H9 (cell line): ENCODE measurements around the gene LRRN4. TPM values are rescaled to one million over a fixed set of nuclear protein-coding genes. Genes with fewer than 3 reads are reported as not detected.

Source experiments
- DNase-seq: peaks from one replicate; pipeline ENCODE4 v3.0.0-alpha.2; 2017
- H2AFZ ChIP-seq: one replicate; pipeline ENCODE4 v1.6.1; 2013; ENCODE audit warnings: mild to moderate bottlenecking, low read length, control low read depth, moderate library complexity
- H2AK5ac ChIP-seq: 2 replicates; pipeline ENCODE4 v1.6.1; 2013; ENCODE audit warnings: low read length, control low read depth, mixed read lengths; ENCODE audit not compliant: insufficient read length
- H2BK120ac ChIP-seq: one replicate; pipeline ENCODE4 v1.6.1; 2013; ENCODE audit warnings: low read depth, mild to moderate bottlenecking, low read length, control low read depth, inconsistent platforms; ENCODE audit not compliant: poor library complexity, severe bottlenecking
- H2BK12ac ChIP-seq: 2 replicates; pipeline ENCODE4 v1.6.1; 2013; ENCODE audit warnings: low read length, control low read depth, mixed read lengths, low read depth; ENCODE audit not compliant: insufficient read length
- H2BK15ac ChIP-seq: 2 replicates; pipeline ENCODE4 v1.6.1; 2013; ENCODE audit warnings: low read depth, low read length, control low read depth
- H2BK20ac ChIP-seq: one replicate; pipeline ENCODE4 v1.6.1; 2013; ENCODE audit warnings: low read depth, mild to moderate bottlenecking, low read length, control low read depth, inconsistent platforms; ENCODE audit not compliant: poor library complexity, severe bottlenecking
- H2BK5ac ChIP-seq: 2 replicates; pipeline ENCODE4 v1.6.1; 2013; ENCODE audit warnings: low read length, control low read depth, mixed read lengths; ENCODE audit not compliant: insufficient read length
- H3K14ac ChIP-seq: 2 replicates; pipeline ENCODE4 v1.6.1; 2013; ENCODE audit warnings: low read length, control low read depth; ENCODE audit not compliant: insufficient read depth
- H3K18ac ChIP-seq: 2 replicates; pipeline ENCODE4 v1.6.1; 2013; ENCODE audit warnings: low read depth, mild to moderate bottlenecking, mixed read lengths, low read length, control low read depth; ENCODE audit not compliant: insufficient read length
- H3K23ac ChIP-seq: 2 replicates; pipeline ENCODE4 v1.6.1; 2013; ENCODE audit warnings: low read length, control low read depth, mixed read lengths, low read depth; ENCODE audit not compliant: insufficient read length
- H3K23me2 ChIP-seq: 2 replicates; pipeline ENCODE4 v1.6.1; 2013; ENCODE audit warnings: low read depth, mild to moderate bottlenecking, mixed read lengths, low read length, control low read depth; ENCODE audit not compliant: insufficient read length, poor library complexity, severe bottlenecking
- H3K27ac ChIP-seq: 2 replicates; pipeline ENCODE4 v1.5.1; 2013; ENCODE audit warnings: low read length, control low read depth, mixed read lengths, low read depth; ENCODE audit not compliant: insufficient read length
- H3K27me3 ChIP-seq: 2 replicates; pipeline ENCODE4 v1.6.1; 2013; ENCODE audit warnings: low read length, control low read depth, inconsistent platforms; ENCODE audit not compliant: insufficient read depth
- H3K4ac ChIP-seq: 2 replicates; pipeline ENCODE4 v1.6.1; 2013; ENCODE audit warnings: low read depth, mild to moderate bottlenecking, control low read depth, inconsistent platforms, low read length, moderate library complexity
- H3K4me1 ChIP-seq: 2 replicates; pipeline ENCODE4 v1.6.1; 2013; ENCODE audit warnings: low read length, control low read depth, inconsistent platforms; ENCODE audit not compliant: insufficient read depth
- H3K4me2 ChIP-seq: 2 replicates; pipeline ENCODE4 v1.6.1; 2013; ENCODE audit warnings: low read length, control low read depth, mixed read lengths; ENCODE audit not compliant: insufficient read length, insufficient read depth
- H3K56ac ChIP-seq: 2 replicates; pipeline ENCODE4 v1.6.1; 2013; ENCODE audit warnings: low read depth, mild to moderate bottlenecking, mixed read lengths, low read length, control low read depth; ENCODE audit not compliant: insufficient read length
- H3K79me1 ChIP-seq: 2 replicates; pipeline ENCODE4 v1.6.1; 2013; ENCODE audit warnings: low read depth, mild to moderate bottlenecking, moderate library complexity, low read length, control low read depth, inconsistent platforms; ENCODE audit not compliant: insufficient read depth, poor library complexity, severe bottlenecking
- H3K79me2 ChIP-seq: 2 replicates; pipeline ENCODE4 v1.6.1; 2013; ENCODE audit warnings: low read length, control low read depth, inconsistent platforms; ENCODE audit not compliant: insufficient read depth
- H3K9ac ChIP-seq: 2 replicates; pipeline ENCODE4 v1.6.1; 2013; ENCODE audit warnings: low read length, control low read depth, mixed read lengths; ENCODE audit not compliant: insufficient read length; ENCODE audit errors: extremely low read depth
- H3K9me3 ChIP-seq: one replicate; pipeline ENCODE4 v1.6.1; 2013; ENCODE audit warnings: low read depth, low read length, inconsistent platforms; ENCODE audit not compliant: control insufficient read depth
- H3T11ph ChIP-seq: one replicate; pipeline ENCODE4 v1.6.1; 2013; ENCODE audit warnings: mild to moderate bottlenecking, low read length, control low read depth, inconsistent platforms
- H4K20me1 ChIP-seq: one replicate; pipeline ENCODE4 v1.6.1; 2013; ENCODE audit not compliant: control insufficient read depth, insufficient read length, insufficient read depth
- H4K5ac ChIP-seq: 2 replicates; pipeline ENCODE4 v1.6.1; 2013; ENCODE audit warnings: low read depth, mild to moderate bottlenecking, mixed read lengths, low read length, control low read depth; ENCODE audit not compliant: insufficient read length
- H4K8ac ChIP-seq: replicated peaks from 2 replicates; pipeline ENCODE4 v1.6.1; 2013; ENCODE audit warnings: low read length, control low read depth, mixed read lengths, low read depth; ENCODE audit not compliant: insufficient read length
- H4K91ac ChIP-seq: 2 replicates; pipeline ENCODE4 v1.6.1; 2013; ENCODE audit warnings: low read depth, mild to moderate bottlenecking, moderate library complexity, mixed read lengths, low read length, control low read depth; ENCODE audit not compliant: insufficient read length
- H3K27ac Mint-ChIP-seq, 3 experiments: 2 replicates in 2 of 3; 3 replicates in 1 of 3; pipeline ENCODE4 v1.8.0; 2020 to 2021; ENCODE audit warnings: mixed read lengths in 3 of 3, mild to moderate bottlenecking in 1 of 3, moderate library complexity in 1 of 3
- H3K27me3 Mint-ChIP-seq: 2 replicates; pipeline ENCODE4 v1.8.0; 2021; ENCODE audit warnings: low read depth, mild to moderate bottlenecking, moderate library complexity, mixed read lengths
- H3K36me3 Mint-ChIP-seq, 3 experiments: 2 replicates in 2 of 3; 3 replicates in 1 of 3; pipeline ENCODE4 v1.8.0; 2020 to 2021; ENCODE audit warnings: low read depth in 3 of 3, mixed read lengths in 3 of 3; ENCODE audit not compliant: insufficient read depth in 1 of 3
- H3K4me1 Mint-ChIP-seq, 2 experiments: 2 replicates each; pipeline ENCODE4 v1.8.0; 2020; ENCODE audit warnings: mixed read lengths in 2 of 2
- H3K4me3 Mint-ChIP-seq, 2 experiments: 2 replicates in 1 of 2; 3 replicates in 1 of 2; pipeline ENCODE4 v1.8.0; 2020 to 2021; ENCODE audit warnings: mild to moderate bottlenecking in 2 of 2, mixed read lengths in 2 of 2, moderate library complexity in 1 of 2
- H3K9me3 Mint-ChIP-seq, 2 experiments: 2 replicates in 1 of 2; 3 replicates in 1 of 2; pipeline ENCODE4 v1.8.0; 2020; ENCODE audit warnings: mild to moderate bottlenecking in 2 of 2, mixed read lengths in 2 of 2, moderate library complexity in 1 of 2
- CTCF ChIP-seq: fragments of 200-600 bp; sonication (generic); conservative IDR thresholded peaks from 3 replicates; pipeline ENCODE4 v1.8.0; 2021; ENCODE audit warnings: antibody characterized with exemption, mild to moderate bottlenecking
- WGBS: extraction: QIAGEN DNeasy Blood & Tissue Kit; methylation state at CpG from one replicate; pipeline ENCODE4 v1.1.7; 2013; ENCODE audit warnings: missing lambda C conversion rate, low lambda C conversion rate, mixed read lengths; ENCODE audit not compliant: insufficient read length; ENCODE audit errors: extremely low coverage; 5-methylcytosine and 5-hydroxymethylcytosine counted together
- total RNA-seq: library from RNA; stranded (reverse); gene quantifications from 2 replicates; pipeline ENCODE4 v1.2.1, GENCODE V29; 2021

LRRN4 gene
- total RNA-seq, 1 experiment from 2014 or later = 0.22 TPM

DNA sequence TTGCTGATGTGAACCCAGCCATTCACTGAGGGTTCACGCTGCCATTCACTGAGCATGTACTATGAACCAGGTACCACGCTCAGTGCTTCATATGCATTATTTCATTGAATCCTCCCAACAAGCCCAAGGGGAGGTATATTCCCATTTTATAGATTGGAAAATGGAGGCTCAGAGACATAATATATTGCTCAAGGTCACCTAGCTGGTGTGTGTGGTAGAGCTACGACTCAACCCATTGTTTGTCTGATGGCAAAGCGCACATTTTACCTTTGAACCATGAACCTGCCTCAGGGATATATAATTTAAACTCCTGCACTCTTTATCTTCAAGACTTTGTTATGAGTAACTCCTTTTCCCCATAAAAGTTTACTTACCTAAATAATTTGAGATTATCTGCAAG, 40.7 kb upstream of the LRRN4 start:
- no peak overlapping the region for H2BK15ac ChIP-seq
- H3K27me3 Mint-ChIP-seq = no peaks in the 10 kb centered on the region
- no peak overlapping the region for H4K5ac ChIP-seq
- no peak overlapping the region for H3K56ac ChIP-seq
- no peaks in the 10 kb centered on the region for H3K27me3 ChIP-seq
- no peak overlapping the region for H3K18ac ChIP-seq
- H4K20me1 ChIP-seq = no peaks in the 10 kb centered on the region
- H2BK20ac ChIP-seq = no peak overlapping the region
- H3K36me3 Mint-ChIP-seq = peaks cover 0 to 2% (median 2%) of the 10 kb centered on the region in 3 experiments; a peak in 3 of 7 replicates
- H3K4me1 ChIP-seq = no peaks in the 10 kb centered on the region
- no peak overlapping the region for H3K23ac ChIP-seq
- no peak overlapping the region for H3K4ac ChIP-seq
- H4K91ac ChIP-seq = no peak overlapping the region
- H3K9me3 Mint-ChIP-seq = no peaks in the 10 kb centered on the region
- H2AFZ ChIP-seq = no peak overlapping the region
- no peak overlapping the region for H2BK120ac ChIP-seq
- H3K27ac ChIP-seq = no peak overlapping the region
- no peak overlapping the region for H3K4me2 ChIP-seq
- H3K4me3 Mint-ChIP-seq = no peak overlapping the region
- no CpG with 5 or more reads among the region's 4 CpGs for WGBS
- no peak overlapping the region for H2BK5ac ChIP-seq
- no peak for TF ChIP-seq CTCF
- no peak for DNase-seq
- no peak overlapping the region for H3K27ac Mint-ChIP-seq
- H3K9ac ChIP-seq = no peak overlapping the region
- no peaks in the 10 kb centered on the region for H3K79me1 ChIP-seq
- H3K23me2 ChIP-seq = no peaks in the 10 kb centered on the region
- H3K4me1 Mint-ChIP-seq = peaks cover 3% of the 10 kb centered on the region in 2 experiments; a peak in 1 of 4 replicates
- H3T11ph ChIP-seq = no peak overlapping the region
- H2AK5ac ChIP-seq = no peak overlapping the region
- no peaks in the 10 kb centered on the region for H3K9me3 ChIP-seq
- H4K8ac ChIP-seq = no peak overlapping the region
- H3K79me2 ChIP-seq = no peaks in the 10 kb centered on the region
- H2BK12ac ChIP-seq = no peak overlapping the region
- no peak overlapping the region for H3K14ac ChIP-seq
